Right atrium auricular region (tissue), 2 donors: ENCODE data around the gene TMEM140. TPM values are rescaled to one million over a fixed set of nuclear protein-coding genes. Genes with fewer than 3 reads are reported as not detected.

Source experiments
- DNase-seq: peaks from one replicate; pipeline ENCODE4 v3.0.0-alpha.2; 2019; ENCODE audit warnings: low spot score
- H3K27ac ChIP-seq, 2 donors: fragments of 200-600 bp; sonication (generic); 1 replicate in 1 of 2; 2 replicates in 1 of 2; pipeline ENCODE4 v1.5.1; 2016 to 2019
- H3K27me3 ChIP-seq, 2 donors: fragments of 200-600 bp; sonication (generic); one replicate each; pipeline versions ENCODE4 v1.5.1 to v1.6.0; 2017 to 2019
- H3K36me3 ChIP-seq: fragments of 200-600 bp; sonication (generic); one replicate; pipeline ENCODE4 v1.5.1; 2016
- H3K4me1 ChIP-seq, 2 donors: fragments of 200-600 bp; sonication (generic); one replicate each; pipeline versions ENCODE4 v1.5.1 to v1.6.0; 2017 to 2019
- H3K4me3 ChIP-seq, 2 donors: fragments of 200-600 bp; sonication (generic); 1 replicate in 1 of 2; 2 replicates in 1 of 2; pipeline ENCODE4 v1.5.1; 2017 to 2019; ENCODE audit warnings: mild to moderate bottlenecking in 1 of 2, moderate library complexity in 1 of 2
- H3K9me3 ChIP-seq, 2 donors: fragments of 200-600 bp; sonication (generic); one replicate each; pipeline ENCODE4 v1.5.1; 2019
- total RNA-seq, 2 donors: library from RNA; depleted of rRNA; stranded (reverse); fragments of >200 nt; gene quantifications; one replicate each; pipeline ENCODE4 v1.1.0, GENCODE V29; 2016
- TF ChIP-seq, protein P1 (sequence below), 2 donors: fragments of 200-600 bp; sonication (generic); IDR thresholded peaks; one replicate each; pipeline ENCODE4 v1.5.1; 2019; ENCODE audit warnings: antibody characterized with exemption in 2 of 2

TMEM140 gene
- total RNA-seq, 2 donors from 2014 or later = 10.7 to 14.9 TPM

DNA sequence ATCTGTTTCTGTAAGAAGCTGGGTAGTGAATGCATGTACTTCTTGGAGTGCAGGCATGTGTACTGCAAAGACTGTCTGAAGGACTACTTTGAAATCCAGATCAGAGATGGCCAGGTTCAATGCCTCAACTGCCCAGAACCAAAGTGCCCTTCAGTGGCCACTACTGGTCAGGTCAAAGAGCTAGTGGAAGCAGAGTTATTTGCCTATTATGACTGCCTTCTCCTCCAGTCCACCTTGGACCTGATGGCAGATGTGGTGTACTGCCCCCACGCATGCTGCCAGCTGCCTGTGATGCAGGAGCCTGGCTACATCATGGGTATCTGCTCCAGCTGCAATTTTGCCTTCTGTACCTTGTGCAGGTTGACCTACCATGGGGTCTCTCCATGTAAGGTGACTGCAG is 18.9 kb upstream of the TMEM140 start:
- H3K27ac ChIP-seq = no peak overlapping the region
- H3K4me1 ChIP-seq = no peaks in the 10 kb centered on the region
- no peak overlapping the region for H3K4me3 ChIP-seq
- TF ChIP-seq, protein P1, sequence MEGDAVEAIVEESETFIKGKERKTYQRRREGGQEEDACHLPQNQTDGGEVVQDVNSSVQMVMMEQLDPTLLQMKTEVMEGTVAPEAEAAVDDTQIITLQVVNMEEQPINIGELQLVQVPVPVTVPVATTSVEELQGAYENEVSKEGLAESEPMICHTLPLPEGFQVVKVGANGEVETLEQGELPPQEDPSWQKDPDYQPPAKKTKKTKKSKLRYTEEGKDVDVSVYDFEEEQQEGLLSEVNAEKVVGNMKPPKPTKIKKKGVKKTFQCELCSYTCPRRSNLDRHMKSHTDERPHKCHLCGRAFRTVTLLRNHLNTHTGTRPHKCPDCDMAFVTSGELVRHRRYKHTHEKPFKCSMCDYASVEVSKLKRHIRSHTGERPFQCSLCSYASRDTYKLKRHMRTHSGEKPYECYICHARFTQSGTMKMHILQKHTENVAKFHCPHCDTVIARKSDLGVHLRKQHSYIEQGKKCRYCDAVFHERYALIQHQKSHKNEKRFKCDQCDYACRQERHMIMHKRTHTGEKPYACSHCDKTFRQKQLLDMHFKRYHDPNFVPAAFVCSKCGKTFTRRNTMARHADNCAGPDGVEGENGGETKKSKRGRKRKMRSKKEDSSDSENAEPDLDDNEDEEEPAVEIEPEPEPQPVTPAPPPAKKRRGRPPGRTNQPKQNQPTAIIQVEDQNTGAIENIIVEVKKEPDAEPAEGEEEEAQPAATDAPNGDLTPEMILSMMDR (IDR thresholded peaks at IDR 0.05) = no peak
- H3K36me3 ChIP-seq = no peaks in the 10 kb centered on the region
- DNase-seq = no peak
- peaks cover 0 to 8% of the 10 kb centered on the region in 2 donors for H3K9me3 ChIP-seq
- no peaks in the 10 kb centered on the region for H3K27me3 ChIP-seq

DNA sequence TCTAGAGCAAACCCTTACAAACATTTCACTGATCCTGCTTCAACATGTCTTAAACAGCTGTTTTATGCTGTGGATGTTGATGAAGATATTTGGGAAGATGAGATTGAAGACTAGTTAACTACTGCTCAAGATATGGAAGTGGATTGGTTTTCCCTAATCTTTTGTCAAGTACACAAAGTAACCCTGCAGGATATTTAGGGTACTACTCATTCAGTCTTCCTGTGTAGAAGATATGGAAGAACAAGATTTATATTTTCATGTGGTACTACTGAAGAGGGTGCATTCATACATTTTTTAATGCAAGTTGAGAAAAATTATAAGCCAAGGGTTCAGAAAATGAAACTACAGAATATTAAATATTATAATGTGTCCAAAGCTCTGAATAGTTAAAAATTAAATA is 18.3 kb upstream of the TMEM140 start:
- TF ChIP-seq, protein P1 (IDR thresholded peaks at IDR 0.05) = no peak
- H3K9me3 ChIP-seq = peaks cover 0 to 8% of the 10 kb centered on the region in 2 donors
- H3K4me1 ChIP-seq = no peaks in the 10 kb centered on the region
- no peaks in the 10 kb centered on the region for H3K27me3 ChIP-seq
- H3K36me3 ChIP-seq = no peaks in the 10 kb centered on the region
- DNase-seq = no peak
- H3K4me3 ChIP-seq = no peak overlapping the region
- no peak overlapping the region for H3K27ac ChIP-seq

DNA sequence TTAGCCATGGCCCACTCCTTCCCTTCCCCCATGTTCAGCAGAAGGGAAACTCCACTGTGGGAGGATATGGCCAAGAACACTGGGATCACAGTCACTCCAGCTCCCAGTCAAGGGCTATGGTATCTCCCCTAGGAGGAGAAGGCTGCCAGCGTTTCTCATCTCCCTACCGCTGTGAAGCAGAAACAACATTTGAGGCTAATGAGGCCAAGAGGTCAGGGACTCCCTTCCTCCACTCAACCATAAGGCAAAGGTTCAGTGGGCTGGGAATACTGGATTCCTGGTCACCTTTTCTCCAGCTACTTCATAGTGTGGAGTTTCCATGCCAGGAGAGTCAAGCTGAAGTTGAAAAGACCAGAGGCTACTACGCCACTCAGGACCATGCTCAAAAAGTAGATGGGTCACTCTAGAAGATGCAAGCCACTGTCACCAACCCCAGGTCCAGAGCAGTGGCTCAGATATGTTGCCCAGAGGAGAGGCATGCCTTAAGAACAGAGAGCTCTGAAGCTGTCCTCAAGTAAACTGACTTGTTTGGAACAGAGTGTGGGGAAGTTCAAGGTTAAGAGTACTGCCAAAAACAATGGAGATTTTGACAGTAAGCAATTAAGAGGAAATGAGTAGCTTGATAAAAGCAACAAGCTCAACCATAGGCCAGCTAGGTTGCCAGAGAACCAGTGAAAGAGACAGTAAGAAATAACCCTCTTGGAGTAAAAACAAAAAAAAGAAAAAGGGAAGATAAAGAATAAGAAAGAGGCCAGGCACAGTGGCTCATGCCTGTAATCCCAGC is 3.8 kb upstream of the TMEM140 start:
- no peak overlapping the region for H3K27ac ChIP-seq
- H3K4me1 ChIP-seq = peaks cover 0 to 21% of the 10 kb centered on the region in 2 donors
- no peak overlapping the region for H3K4me3 ChIP-seq
- no peak for DNase-seq
- H3K36me3 ChIP-seq = no peaks in the 10 kb centered on the region
- TF ChIP-seq, protein P1 (IDR thresholded peaks at IDR 0.05) = no peak
- H3K9me3 ChIP-seq = no peaks in the 10 kb centered on the region
- no peaks in the 10 kb centered on the region for H3K27me3 ChIP-seq

DNA sequence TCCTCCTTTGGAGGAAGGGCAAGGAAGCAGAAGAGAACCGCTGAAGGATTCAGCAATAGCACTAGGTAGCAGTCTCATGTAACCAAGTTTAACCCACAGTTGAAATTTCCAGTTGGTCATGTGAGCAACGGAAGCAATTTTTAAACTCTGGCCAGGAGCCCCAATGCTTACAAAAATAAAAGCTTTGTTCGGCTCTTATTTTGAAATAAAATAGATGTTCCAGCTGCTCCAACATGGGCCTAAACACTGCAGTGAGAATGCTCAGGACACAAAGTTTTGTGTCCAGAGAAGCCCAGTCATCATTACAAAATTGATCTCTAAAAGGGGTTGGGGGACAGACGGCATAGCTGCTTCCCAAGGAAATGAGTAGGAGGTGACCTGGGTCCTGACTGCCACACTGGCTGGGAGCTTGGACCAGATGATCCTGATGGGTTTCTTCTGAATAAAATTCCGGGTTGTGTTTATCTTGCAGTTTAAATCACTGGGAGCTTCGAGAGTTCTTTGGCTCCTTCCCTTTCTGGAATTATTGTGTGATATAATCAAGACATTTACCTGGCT is 452 bp upstream of the TMEM140 start:
- H3K4me3 ChIP-seq = peak overlapping the region; percentile 38 to 53
- peak overlapping the region; percentile 87 to 92 for H3K27ac ChIP-seq
- TF ChIP-seq, protein P1 (IDR thresholded peaks at IDR 0.05) = no peak
- peaks cover 0 to 43% of the 10 kb centered on the region in 2 donors for H3K4me1 ChIP-seq
- H3K9me3 ChIP-seq = no peaks in the 10 kb centered on the region
- no peak for DNase-seq
- H3K36me3 ChIP-seq = no peaks in the 10 kb centered on the region
- H3K27me3 ChIP-seq = no peaks in the 10 kb centered on the region

DNA sequence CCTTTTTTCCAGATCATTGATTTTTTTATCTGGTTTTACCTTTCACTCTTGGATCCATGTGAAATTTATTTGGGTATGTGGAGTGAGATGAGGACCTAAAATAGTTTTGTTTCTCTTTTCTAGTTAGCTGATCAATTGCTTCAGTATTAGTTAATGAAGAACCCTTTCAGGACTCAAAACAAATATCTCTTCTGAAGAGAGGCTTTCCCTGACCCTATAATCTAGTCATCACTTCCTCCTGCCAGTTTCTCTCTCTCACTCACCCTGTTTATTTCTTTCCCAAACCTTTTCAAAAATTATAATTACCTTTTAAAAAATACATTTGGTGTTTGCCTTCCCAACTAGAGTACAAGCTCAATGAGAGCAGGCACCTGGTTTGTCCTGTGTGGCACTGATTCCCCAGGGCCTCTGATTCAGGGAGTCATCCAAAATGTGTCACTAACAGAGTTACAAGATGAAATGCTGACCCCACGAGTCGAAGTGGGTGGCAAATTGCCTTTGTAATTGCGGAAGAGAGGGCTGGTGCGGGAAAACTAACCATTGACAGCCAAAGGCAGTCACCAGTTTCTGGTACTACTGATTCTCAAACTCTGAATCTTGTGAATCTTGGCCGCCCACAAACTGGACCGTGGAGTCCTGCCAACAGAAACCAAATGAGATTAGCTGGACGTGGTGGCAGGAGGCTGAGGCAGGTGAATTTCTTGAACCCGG is 2.4 kb downstream of the TMEM140 start:
- H3K27me3 ChIP-seq = no peaks in the 10 kb centered on the region
- TF ChIP-seq, protein P1 (IDR thresholded peaks at IDR 0.05) = no peak
- no peaks in the 10 kb centered on the region for H3K36me3 ChIP-seq
- H3K27ac ChIP-seq = peak overlapping the region; percentile 87 to 92
- no peaks in the 10 kb centered on the region for H3K9me3 ChIP-seq
- no peak for DNase-seq
- peaks cover 0 to 38% of the 10 kb centered on the region in 2 donors for H3K4me1 ChIP-seq
- H3K4me3 ChIP-seq = peak overlapping the region in 1 of 2 donors; percentile 53
